ENCODE data around the gene ZNF132.
A peak's percentile ranks its signal among the peaks of the same experiment; 100 is the strongest.

Gene ZNF132

GRCh38 chr19:58466760-58467589, 27.0 kb upstream of the ZNF132 start, which contains the start of gene ZNF324 (continued):
- TF ChIP-seq ZBTB17 (tag by site-specific recombination; IDR thresholded peaks at IDR 0.05) (0 out of 2 replicates have a peak, but pooled peaks have one; percentile 25), YY1 (tag by site-specific recombination; IDR thresholded peaks at IDR 0.05) (peak; percentile 62; the same call in 1 of the 2 replicates), SCRT2 (tag by site-specific recombination; IDR thresholded peaks at IDR 0.05) (0 out of 2 replicates have a peak, but pooled peaks have one; percentile 30), FEZF1 (tag by site-specific recombination; IDR thresholded peaks at IDR 0.05) (peak; percentile 87), ZBTB11 (tag by site-specific recombination; conservative IDR thresholded peaks at IDR 0.05; ENCODE audit: low read depth) (peak; percentile 89), GLI4 (tag by site-specific recombination; IDR thresholded peaks at IDR 0.05) (no peak), ZNF362 (tag by site-specific recombination; IDR thresholded peaks at IDR 0.05) (no peak), ZNF843 (tag by site-specific recombination; IDR thresholded peaks at IDR 0.05) (peak; percentile 49; the same call in 1 of the 2 replicates), ZEB2 (tag by site-specific recombination; IDR thresholded peaks at IDR 0.05) (no peak), ZNF350 (tag by site-specific recombination; IDR thresholded peaks at IDR 0.05) (no peak), ZBTB48 (tag by site-specific recombination; IDR thresholded peaks at IDR 0.05) (no peak), ZNF510 (tag by site-specific recombination; IDR thresholded peaks at IDR 0.05; ENCODE audit: insufficient replicate concordance) (no peak), GLI2 (tag by site-specific recombination; IDR thresholded peaks at IDR 0.05; ENCODE audit: borderline replicate concordance, low read depth) (no peak), ZFP41 (tag by site-specific recombination; IDR thresholded peaks at IDR 0.05; ENCODE audit: borderline replicate concordance) (no peak), ZNF544 (tag by site-specific recombination; IDR thresholded peaks at IDR 0.05) (no peak), ZNF660 (tag by site-specific recombination; IDR thresholded peaks at IDR 0.05) (peak; percentile 56; the same call in 1 of the 2 replicates), ZNF404 (tag by site-specific recombination; IDR thresholded peaks at IDR 0.05) (no peak), ZNF621 (tag by site-specific recombination; IDR thresholded peaks at IDR 0.05) (no peak), ZNF76 (tag by site-specific recombination; IDR thresholded peaks at IDR 0.05; ENCODE audit: borderline replicate concordance, low read depth) (peak; percentile 65), ZNF184 (tag by site-specific recombination; IDR thresholded peaks at IDR 0.05) (no peak), PRDM2 (tag by site-specific recombination; IDR thresholded peaks at IDR 0.05; ENCODE audit: borderline replicate concordance) (no peak), ZNF112 (tag by site-specific recombination; IDR thresholded peaks at IDR 0.05) (no peak), ZNF518A (tag by site-specific recombination; conservative IDR thresholded peaks at IDR 0.05; ENCODE audit: low read depth) (no peak), ZNF16 (tag by site-specific recombination; IDR thresholded peaks at IDR 0.05; ENCODE audit: low read depth) (no peak)
